Spinal cord (tissue), 10 donors: ENCODE measurements around the gene RNASE4. TPM values are rescaled to one million over a fixed set of nuclear protein-coding genes. Genes with fewer than 3 reads are reported as not detected.
A peak's percentile ranks its signal among the peaks of the same experiment; 100 is the strongest.
"Not testable (repeated sequence)": the region's sequence is repeated elsewhere in the genome, so short reads cannot be mapped to it uniquely, and the experiment has no call there.

ENCODE experiments used
- DNase-seq, 6 donors: peaks; one replicate each; pipeline versions ENCODE4 v3.0.0 to v3.0.0-alpha.2; 2013 to 2015; ENCODE audit warnings: low spot score in 6 of 6, low read depth in 4 of 6
- H3K27ac ChIP-seq: one replicate; pipeline ENCODE4 v1.5.1; 2013; ENCODE audit warnings: low read depth, low read length, control low read depth
- H3K27me3 ChIP-seq: one replicate; pipeline ENCODE4 v1.6.1; 2013; ENCODE audit warnings: low read length; ENCODE audit not compliant: control insufficient read depth, insufficient read depth
- H3K36me3 ChIP-seq: one replicate; pipeline ENCODE4 v1.6.1; 2013; ENCODE audit warnings: low read length; ENCODE audit not compliant: control insufficient read depth, insufficient read depth
- H3K4me1 ChIP-seq: one replicate; pipeline ENCODE4 v1.6.1; 2013; ENCODE audit warnings: low read length; ENCODE audit not compliant: control insufficient read depth, insufficient read depth
- H3K4me3 ChIP-seq: one replicate; pipeline ENCODE4 v1.5.1; 2013; ENCODE audit warnings: low read depth, low read length, control low read depth
- H3K9me3 ChIP-seq: one replicate; pipeline ENCODE4 v1.6.1; 2013; ENCODE audit warnings: low read length; ENCODE audit not compliant: control insufficient read depth, insufficient read depth
- WGBS: methylation state at CpG from one replicate; pipeline ENCODE4 v1.1.5; 2013; ENCODE audit warnings: missing lambda C conversion rate; ENCODE audit not compliant: insufficient coverage; 5-methylcytosine and 5-hydroxymethylcytosine counted together
- polyA plus RNA-seq, 2 donors: library from polyadenylated mRNA; unstranded; fragments of 120-200 nt; gene quantifications; one replicate each; pipeline ENCODE4 v1.2.1, GENCODE V29; 2013; ENCODE audit not compliant: insufficient read length in 2 of 2
- total RNA-seq, 2 donors: library from RNA; depleted of rRNA in 1 of 2; stranded (reverse); fragments of 120-200 nt in 1 of 2; fragments of >200 nt in 1 of 2; gene quantifications; one replicate each; pipeline versions ENCODE4 v1.2.3 to v1.2.4, GENCODE V29; 2013 to 2014
- donor health status: healthy.

The RNASE4 gene
- total and polyA plus RNA-seq, 4 donors, result 0.48 to 13.8 (median 6.6) TPM

- no peaks in the 10 kb centered on the region for H3K36me3 ChIP-seq
- 43% methylated on average over 2 of the region's 6 CpGs for WGBS
- H3K4me3 ChIP-seq, result no peak overlapping the region
- no peaks in the 10 kb centered on the region for H3K9me3 ChIP-seq
- H3K4me1 ChIP-seq, result peaks cover 4% of the 10 kb centered on the region
- DNase-seq, result no peak
- no peaks in the 10 kb centered on the region for H3K27me3 ChIP-seq
- no peak overlapping the region for H3K27ac ChIP-seq
Observed at GRCh38 chr14:20733684-20734429, 49.5 kb downstream of the RNASE4 start.

- DNase-seq, result peak in 2 of 6 donors; percentile 23 to 34
- H3K9me3 ChIP-seq, result no peaks in the 10 kb centered on the region
- 14% methylated on average over 2 of the region's 4 CpGs for WGBS
- H3K36me3 ChIP-seq, result no peaks in the 10 kb centered on the region
- H3K27ac ChIP-seq, result no peak overlapping the region
- no peak overlapping the region for H3K4me3 ChIP-seq
- H3K27me3 ChIP-seq, result no peaks in the 10 kb centered on the region
- peaks cover 4% of the 10 kb centered on the region for H3K4me1 ChIP-seq
Observed at GRCh38 chr14:20734430-20734806, 50.1 kb downstream of the RNASE4 start.

GRCh38 chr14:20738292-20738691 lies 53.9 kb downstream of the RNASE4 start:
- not testable (repeated sequence) for H3K27ac ChIP-seq, H3K9me3 ChIP-seq, H3K27me3 ChIP-seq, DNase-seq, H3K4me3 ChIP-seq, H3K4me1 ChIP-seq, H3K36me3 ChIP-seq
- WGBS, result 93% methylated on average over 3 of the region's 7 CpGs

GRCh38 chr14:20742132-20742531 lies 57.8 kb downstream of the RNASE4 start:
- Histone ChIP-seq H3K36me3 (no peaks in the 10 kb centered on the region), H3K4me1 (no peaks in the 10 kb centered on the region), H3K27me3 (no peaks in the 10 kb centered on the region), H3K4me3 (no peak overlapping the region), H3K9me3 (no peaks in the 10 kb centered on the region), H3K27ac (no peak overlapping the region)
- no CpG with 5 or more reads among the region's 4 CpGs for WGBS
- no peak for DNase-seq

- no peaks in the 10 kb centered on the region for H3K4me1 ChIP-seq
- DNase-seq, result no peak
- WGBS, result no CpG with 5 or more reads among the region's 2 CpGs
- H3K27me3 ChIP-seq, result no peaks in the 10 kb centered on the region
- H3K27ac ChIP-seq, result no peak overlapping the region
- H3K4me3 ChIP-seq, result no peak overlapping the region
- no peaks in the 10 kb centered on the region for H3K9me3 ChIP-seq
- H3K36me3 ChIP-seq, result no peaks in the 10 kb centered on the region
Observed at GRCh38 chr14:20743556-20743955, 59.2 kb downstream of the RNASE4 start.

GRCh38 chr14:20745571-20746358 lies 61.4 kb downstream of the RNASE4 start, which contains the start of gene EDDM3A:
TSS of gene EDDM3A (plus strand) at chr14:20745887. CDS start at chr14:20747581, 1,694 bp downstream.
- H3K27ac ChIP-seq, result no peak within 1 kb of the TSS
- H3K36me3 ChIP-seq, result no peaks in the 10 kb centered on the region
- WGBS, result 83% methylated on average over 5 of the region's 6 CpGs
- no peaks in the 10 kb centered on the region for H3K4me1 ChIP-seq
- H3K9me3 ChIP-seq, result no peaks in the 10 kb centered on the region
- H3K4me3 ChIP-seq, result no peak within 1 kb of the TSS
- no peak for DNase-seq
- no peaks in the 10 kb centered on the region for H3K27me3 ChIP-seq

GRCh38 chr14:20746566-20746965 lies 62.2 kb downstream of the RNASE4 start:
- no CpG with 5 or more reads among the region's 3 CpGs for WGBS

GRCh38 chr14:20748439-20748838 lies 64.1 kb downstream of the RNASE4 start:
- H3K4me3 ChIP-seq, result no peak overlapping the region
- DNase-seq, result no peak
- H3K4me1 ChIP-seq, result no peaks in the 10 kb centered on the region
- 92% methylated on average over 1 of the region's 2 CpGs for WGBS
- H3K36me3 ChIP-seq, result no peaks in the 10 kb centered on the region
- H3K27me3 ChIP-seq, result no peaks in the 10 kb centered on the region
- H3K27ac ChIP-seq, result no peak overlapping the region
- H3K9me3 ChIP-seq, result no peaks in the 10 kb centered on the region

More at GRCh38 chr14:20746566-20746965, 62.2 kb downstream of the RNASE4 start:
- H3K9me3 ChIP-seq, result no peaks in the 10 kb centered on the region
- no peaks in the 10 kb centered on the region for H3K4me1 ChIP-seq
- H3K27ac ChIP-seq, result no peak overlapping the region
- H3K36me3 ChIP-seq, result no peaks in the 10 kb centered on the region
- DNase-seq, result no peak
- H3K27me3 ChIP-seq, result no peaks in the 10 kb centered on the region
- no peak overlapping the region for H3K4me3 ChIP-seq

- Histone ChIP-seq H3K27ac (no peak overlapping the region), H3K36me3 (no peaks in the 10 kb centered on the region), H3K4me1 (no peaks in the 10 kb centered on the region), H3K9me3 (no peaks in the 10 kb centered on the region), H3K4me3 (no peak overlapping the region), H3K27me3 (no peaks in the 10 kb centered on the region)
- DNase-seq, result no peak
- WGBS, result no CpG with 5 or more reads among the region's 1 CpG
Observed at GRCh38 chr14:20750194-20750593, 65.8 kb downstream of the RNASE4 start.
